Esophagus (tissue), 2 donors: ENCODE results near the gene THSD4. TPM values are rescaled to one million over a fixed set of nuclear protein-coding genes. Genes with fewer than 3 reads are reported as not detected.

Experiments used
- H3K27ac ChIP-seq, 2 donors: one replicate each; pipeline ENCODE4 v1.5.1; 2013; ENCODE audit warnings: low read depth in 2 of 2, mild to moderate bottlenecking in 2 of 2, inconsistent platforms in 1 of 2, low read length in 1 of 2, moderate library complexity in 1 of 2
- H3K27me3 ChIP-seq, 2 donors: one replicate each; pipeline ENCODE4 v1.6.1; 2013; ENCODE audit warnings: low read length in 2 of 2, control low read depth in 1 of 2, mild to moderate bottlenecking in 1 of 2; ENCODE audit not compliant: insufficient read depth in 2 of 2, control insufficient read depth in 1 of 2
- H3K36me3 ChIP-seq, 2 donors: one replicate each; pipeline ENCODE4 v1.6.1; 2013; ENCODE audit warnings: low read length in 1 of 2; ENCODE audit not compliant: control insufficient read depth in 2 of 2, insufficient read depth in 2 of 2
- H3K4me1 ChIP-seq, 2 donors: one replicate each; pipeline ENCODE4 v1.6.1; 2013; ENCODE audit warnings: low read length in 1 of 2; ENCODE audit not compliant: control insufficient read depth in 2 of 2, insufficient read depth in 2 of 2
- H3K4me3 ChIP-seq, 2 donors: one replicate each; pipeline ENCODE4 v1.5.1; 2013; ENCODE audit warnings: low read length in 2 of 2, mild to moderate bottlenecking in 2 of 2, low read depth in 1 of 2, moderate library complexity in 1 of 2
- H3K9me3 ChIP-seq, 2 donors: one replicate each; pipeline ENCODE4 v1.6.1; 2013; ENCODE audit warnings: mild to moderate bottlenecking in 2 of 2, low read depth in 1 of 2, low read length in 1 of 2, moderate library complexity in 1 of 2; ENCODE audit not compliant: control insufficient read depth in 2 of 2, insufficient read depth in 1 of 2
- WGBS, 2 donors: extraction: QIAGEN DNeasy Blood & Tissue Kit; methylation state at CpG; one replicate each; pipeline ENCODE4 v1.1.7; 2013; 5-methylcytosine and 5-hydroxymethylcytosine counted together
- polyA plus RNA-seq, 2 donors: library from polyadenylated mRNA; stranded (reverse); fragments of 200-250 nt; gene quantifications; one replicate each; pipeline ENCODE4 v1.2.3, GENCODE V29; 2013
- donor health status: healthy with polysubstance abuse.
- donor health status: Bipolar disorder and iron deficiency.

Gene THSD4
- polyA plus RNA-seq, 2 donors = 34.1 to 49.7 TPM

- Histone ChIP-seq H3K4me3 (no peak overlapping the region), H3K4me1 (no peaks in the 10 kb centered on the region), H3K36me3 (no peaks in the 10 kb centered on the region), H3K9me3 (no peaks in the 10 kb centered on the region), H3K27me3 (no peaks in the 10 kb centered on the region), H3K27ac (peak overlapping the region in 1 of 2 donors; percentile 22)
- WGBS, 2 donors = 51% methylated on average over 6 of the region's 6 CpGs
Measured at GRCh38 chr15:71374607-71375352, 259.5 kb downstream of the THSD4 start.

- H3K9me3 ChIP-seq = no peaks in the 10 kb centered on the region
- H3K4me3 ChIP-seq = no peak overlapping the region
- no peak overlapping the region for H3K27ac ChIP-seq
- no peaks in the 10 kb centered on the region for H3K4me1 ChIP-seq
- no peaks in the 10 kb centered on the region for H3K36me3 ChIP-seq
- H3K27me3 ChIP-seq = no peaks in the 10 kb centered on the region
- WGBS, 2 donors = 90 to 91% methylated on average over 3 of the region's 3 CpGs
Measured at GRCh38 chr15:71375934-71376333, 260.7 kb downstream of the THSD4 start.

GRCh38 chr15:71379893-71380292, 264.6 kb downstream of the THSD4 start:
- no peak overlapping the region for H3K27ac ChIP-seq
- 69 to 82% methylated on average over 2 of the region's 2 CpGs for WGBS, 2 donors
- no peaks in the 10 kb centered on the region for H3K27me3 ChIP-seq
- H3K4me3 ChIP-seq = no peak overlapping the region
- no peaks in the 10 kb centered on the region for H3K9me3 ChIP-seq
- H3K36me3 ChIP-seq = no peaks in the 10 kb centered on the region
- no peaks in the 10 kb centered on the region for H3K4me1 ChIP-seq

GRCh38 chr15:71380345-71380744, 265.1 kb downstream of the THSD4 start:
- no peak overlapping the region for H3K4me3 ChIP-seq
- no peaks in the 10 kb centered on the region for H3K36me3 ChIP-seq
- H3K27ac ChIP-seq = no peak overlapping the region
- no peaks in the 10 kb centered on the region for H3K27me3 ChIP-seq
- no peaks in the 10 kb centered on the region for H3K4me1 ChIP-seq
- H3K9me3 ChIP-seq = no peaks in the 10 kb centered on the region
- WGBS, 2 donors = 34 to 39% methylated on average over 2 of the region's 2 CpGs

- H3K4me1 ChIP-seq = no peaks in the 10 kb centered on the region
- H3K9me3 ChIP-seq = no peaks in the 10 kb centered on the region
- H3K27ac ChIP-seq = no peak overlapping the region
- WGBS, 2 donors = 77 to 81% methylated on average over 3 of the region's 3 CpGs
- no peak overlapping the region for H3K4me3 ChIP-seq
- no peaks in the 10 kb centered on the region for H3K36me3 ChIP-seq
- H3K27me3 ChIP-seq = no peaks in the 10 kb centered on the region
Measured at GRCh38 chr15:71384501-71384900, 269.2 kb downstream of the THSD4 start.

- WGBS, 2 donors = 15 to 36% methylated on average over 4 of the region's 4 CpGs
- H3K4me1 ChIP-seq = no peaks in the 10 kb centered on the region
- no peak overlapping the region for H3K4me3 ChIP-seq
- no peaks in the 10 kb centered on the region for H3K9me3 ChIP-seq
- no peaks in the 10 kb centered on the region for H3K27me3 ChIP-seq
- H3K27ac ChIP-seq = no peak overlapping the region
- no peaks in the 10 kb centered on the region for H3K36me3 ChIP-seq
Measured at GRCh38 chr15:71385026-71385425, 269.8 kb downstream of the THSD4 start.

- Histone ChIP-seq H3K36me3 (no peaks in the 10 kb centered on the region), H3K4me1 (no peaks in the 10 kb centered on the region), H3K9me3 (no peaks in the 10 kb centered on the region), H3K4me3 (no peak overlapping the region), H3K27me3 (no peaks in the 10 kb centered on the region), H3K27ac (no peak overlapping the region)
- WGBS, 2 donors = 21 to 26% methylated on average over 4 of the region's 5 CpGs
Measured at GRCh38 chr15:71385457-71385856, 270.2 kb downstream of the THSD4 start.

GRCh38 chr15:71386005-71386404, 270.7 kb downstream of the THSD4 start:
- Histone ChIP-seq H3K27me3 (no peaks in the 10 kb centered on the region), H3K4me3 (no peak overlapping the region), H3K27ac (no peak overlapping the region), H3K9me3 (no peaks in the 10 kb centered on the region), H3K36me3 (no peaks in the 10 kb centered on the region), H3K4me1 (no peaks in the 10 kb centered on the region)
- 56 to 60% methylated on average over 2 of the region's 2 CpGs for WGBS, 2 donors

GRCh38 chr15:71386448-71387236, 271.4 kb downstream of the THSD4 start:
- no peaks in the 10 kb centered on the region for H3K9me3 ChIP-seq
- no peaks in the 10 kb centered on the region for H3K4me1 ChIP-seq
- H3K4me3 ChIP-seq = no peak overlapping the region
- WGBS, 2 donors = 42 to 51% methylated on average over 10 of the region's 10 CpGs
- no peaks in the 10 kb centered on the region for H3K27me3 ChIP-seq
- H3K36me3 ChIP-seq = no peaks in the 10 kb centered on the region
- no peak overlapping the region for H3K27ac ChIP-seq
